SK-N-SH (cell line): ENCODE data around the gene NT5DC2.

ENCODE experiments used
- EZH2phosphoT487 ChIP-seq: fragments of 200-600 bp; sonication (generic); IDR thresholded peaks from 2 replicates; pipeline ENCODE4 v1.6.1; 2017; ENCODE audit warnings: low read depth, mixed run types, mild to moderate bottlenecking, antibody characterized with exemption, moderate library complexity, borderline replicate concordance
- SIN3A ChIP-seq: IDR thresholded peaks from 2 replicates; pipeline ENCODE4 v1.6.1; 2012; ENCODE audit warnings: low read depth, mild to moderate bottlenecking, low read length, moderate library complexity, borderline replicate concordance
- TF ChIP-seq, protein P1 (sequence below): fragments of 200-600 bp; sonication (generic); IDR thresholded peaks from 2 replicates; pipeline ENCODE4 v1.6.1; 2017; ENCODE audit warnings: antibody characterized with exemption, mild to moderate bottlenecking, moderate library complexity

DNA sequence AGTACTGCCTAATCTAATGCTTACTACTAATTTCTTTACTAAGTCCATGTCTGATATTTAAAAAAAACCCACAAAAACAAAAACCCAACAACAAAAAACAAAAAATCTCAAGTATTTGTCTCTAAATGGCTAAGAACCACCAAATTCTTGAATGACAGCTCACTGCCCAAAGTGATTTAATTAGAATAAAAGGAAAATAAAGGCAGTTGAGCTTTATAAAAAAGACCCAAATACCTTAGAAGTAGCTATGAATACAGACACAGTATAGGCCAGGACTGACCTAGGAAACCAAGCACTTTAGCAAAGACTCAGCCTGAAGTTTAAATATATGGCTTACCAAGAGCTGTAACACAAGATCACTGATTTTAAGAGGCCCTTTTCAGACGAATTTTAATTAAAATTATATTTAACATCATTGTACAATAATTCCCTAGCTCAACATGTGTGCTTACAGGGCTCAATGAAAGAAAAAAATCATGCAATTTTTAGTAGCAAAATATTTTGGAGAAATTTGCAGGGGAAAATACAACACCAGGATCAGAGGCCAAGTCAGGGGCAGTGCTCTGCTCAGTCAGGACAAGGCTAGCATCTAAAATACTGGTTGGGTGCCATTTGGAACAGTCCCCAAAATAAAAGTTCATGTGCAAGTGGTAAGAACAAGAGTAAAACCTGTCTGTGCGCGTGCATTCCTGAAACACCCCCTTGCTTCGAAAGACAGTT, 27.5 kb upstream of the NT5DC2 start:
- TF ChIP-seq EZH2phosphoT487 (no peak), SIN3A (no peak)
- TF ChIP-seq, protein P1, sequence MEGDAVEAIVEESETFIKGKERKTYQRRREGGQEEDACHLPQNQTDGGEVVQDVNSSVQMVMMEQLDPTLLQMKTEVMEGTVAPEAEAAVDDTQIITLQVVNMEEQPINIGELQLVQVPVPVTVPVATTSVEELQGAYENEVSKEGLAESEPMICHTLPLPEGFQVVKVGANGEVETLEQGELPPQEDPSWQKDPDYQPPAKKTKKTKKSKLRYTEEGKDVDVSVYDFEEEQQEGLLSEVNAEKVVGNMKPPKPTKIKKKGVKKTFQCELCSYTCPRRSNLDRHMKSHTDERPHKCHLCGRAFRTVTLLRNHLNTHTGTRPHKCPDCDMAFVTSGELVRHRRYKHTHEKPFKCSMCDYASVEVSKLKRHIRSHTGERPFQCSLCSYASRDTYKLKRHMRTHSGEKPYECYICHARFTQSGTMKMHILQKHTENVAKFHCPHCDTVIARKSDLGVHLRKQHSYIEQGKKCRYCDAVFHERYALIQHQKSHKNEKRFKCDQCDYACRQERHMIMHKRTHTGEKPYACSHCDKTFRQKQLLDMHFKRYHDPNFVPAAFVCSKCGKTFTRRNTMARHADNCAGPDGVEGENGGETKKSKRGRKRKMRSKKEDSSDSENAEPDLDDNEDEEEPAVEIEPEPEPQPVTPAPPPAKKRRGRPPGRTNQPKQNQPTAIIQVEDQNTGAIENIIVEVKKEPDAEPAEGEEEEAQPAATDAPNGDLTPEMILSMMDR = no peak
